HG02798 (cell line): ENCODE results near the gene ATP2A2.

Source experiments
- ATAC-seq: cut with Tn5 transposase; IDR thresholded peaks from one replicate; pipeline ENCODE4 v1.9.1; 2021; ENCODE audit warnings: mild to moderate bottlenecking; ENCODE audit not compliant: unreplicated experiment, poor library complexity

Gene ATP2A2

DNA sequence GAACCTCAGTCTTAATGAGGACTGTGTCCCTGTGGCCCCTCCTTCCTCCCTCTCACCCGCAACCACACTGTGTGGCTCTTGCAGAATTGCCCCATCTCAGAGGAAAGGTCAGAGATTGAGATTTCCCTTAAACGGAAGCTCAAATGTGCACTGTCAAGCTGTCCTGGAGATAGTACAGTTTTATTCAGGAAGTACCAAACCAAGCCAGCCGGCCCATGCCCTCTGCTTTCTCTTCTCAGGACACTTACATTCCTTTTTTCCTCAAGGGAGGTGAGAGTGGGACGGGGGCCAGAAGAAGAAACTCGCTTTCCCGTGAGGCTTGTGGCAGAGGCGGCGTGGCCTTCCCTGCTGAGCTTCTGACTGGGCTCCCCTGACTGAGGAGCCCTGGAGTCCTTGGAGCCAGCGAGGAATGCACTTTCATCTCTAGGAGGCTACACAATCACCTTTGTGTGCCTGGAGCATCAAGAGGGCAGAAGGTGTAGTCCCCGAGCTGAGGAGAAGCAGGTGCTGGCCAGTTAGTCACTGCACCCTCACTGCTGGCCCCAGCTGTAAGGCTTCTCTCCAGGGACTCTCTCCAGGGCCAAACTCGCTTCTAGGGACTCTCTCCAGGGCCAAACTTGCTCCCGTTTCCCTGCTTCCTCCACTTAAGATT is 24.1 kb upstream of the ATP2A2 start:
- ATAC-seq = no peak

DNA sequence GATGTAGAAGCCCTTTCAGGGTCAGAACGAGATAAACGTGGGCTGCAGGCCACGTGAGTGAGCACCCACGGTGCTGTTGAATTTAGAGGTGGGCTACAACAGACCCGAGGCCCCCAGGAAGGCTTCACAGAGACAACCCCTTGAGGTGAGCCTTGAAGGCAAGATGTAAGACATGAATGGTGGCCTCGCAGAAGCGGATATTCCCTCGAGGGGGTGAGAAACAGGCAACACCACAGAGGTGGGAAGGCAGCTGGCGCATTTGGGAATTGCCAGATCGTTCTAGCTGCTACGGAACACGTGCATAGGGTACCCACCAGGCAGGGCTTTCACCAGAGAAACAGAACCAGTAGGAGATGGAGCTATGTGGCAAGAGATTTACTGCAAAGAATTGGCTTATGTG is 22.6 kb upstream of the ATP2A2 start:
- no peak for ATAC-seq

DNA sequence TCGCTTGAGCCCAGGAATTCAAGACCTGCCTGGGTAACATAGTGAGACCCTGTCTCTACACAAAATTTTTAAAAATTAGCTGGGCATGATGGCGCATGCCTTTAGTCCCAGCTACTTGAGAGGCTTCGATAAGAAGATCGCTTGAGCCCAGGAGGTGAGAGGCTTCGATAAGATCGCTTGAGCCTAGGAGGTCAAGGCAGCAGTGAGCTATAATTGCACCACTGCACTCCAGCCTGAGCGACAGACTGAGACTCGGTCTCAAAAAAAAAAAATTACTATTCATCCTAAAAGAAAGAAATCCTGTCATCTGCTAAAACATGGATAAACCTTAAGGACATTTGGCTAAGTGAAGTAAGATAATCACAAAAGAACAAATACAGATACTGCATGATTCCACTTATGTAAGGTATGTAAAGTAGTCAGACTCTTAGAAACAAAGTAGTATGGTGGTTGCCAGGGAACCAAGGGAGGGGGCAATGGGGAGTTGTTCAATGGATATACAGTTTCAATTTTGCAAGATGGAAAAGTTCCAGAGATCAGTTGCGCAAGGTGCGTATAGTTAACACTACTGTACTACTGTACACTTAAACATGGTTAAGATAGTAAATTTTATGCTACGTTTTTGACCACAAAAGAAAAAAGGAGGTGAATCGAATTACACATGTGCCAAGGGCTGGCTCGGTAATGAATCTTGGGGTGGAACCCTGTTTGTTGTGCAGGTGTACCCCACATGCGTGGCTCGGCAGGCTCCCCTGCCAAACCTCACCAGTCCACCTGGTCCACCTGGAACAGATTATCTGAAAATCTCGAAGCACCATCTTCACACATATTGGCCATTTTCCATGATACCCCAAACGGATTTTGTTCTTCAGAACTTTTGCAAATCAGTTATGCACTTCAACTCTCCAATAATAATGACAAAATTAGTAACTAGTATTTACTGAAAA is 18.3 kb upstream of the ATP2A2 start:
- ATAC-seq = no peak

DNA sequence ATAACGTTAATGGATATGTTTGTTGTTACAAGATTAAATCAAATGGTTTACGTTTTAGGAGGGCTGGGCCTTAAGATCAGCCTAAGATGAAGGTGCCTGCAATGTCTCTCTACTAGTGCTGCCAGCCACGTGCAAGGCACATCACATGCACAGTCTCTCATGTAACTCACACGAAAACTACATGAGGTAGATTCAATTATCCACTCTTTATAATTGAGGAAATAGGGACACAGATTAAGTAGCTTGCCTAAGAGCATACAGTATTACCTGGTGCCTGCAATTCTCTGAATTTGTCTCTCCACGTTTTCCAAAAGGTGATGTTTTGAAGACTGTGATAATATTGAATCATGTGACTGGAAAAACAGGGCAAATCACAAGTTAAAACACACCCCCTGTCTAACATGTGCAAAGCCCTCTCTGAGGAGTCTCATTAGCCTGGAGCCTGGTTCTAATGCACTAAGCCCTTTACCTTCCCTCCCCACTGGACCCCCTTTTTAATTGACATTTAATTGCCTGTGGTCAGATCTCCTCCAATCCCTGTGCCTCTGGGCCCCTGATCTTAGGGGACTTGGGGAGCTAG is 14.6 kb upstream of the ATP2A2 start:
- no peak for ATAC-seq

DNA sequence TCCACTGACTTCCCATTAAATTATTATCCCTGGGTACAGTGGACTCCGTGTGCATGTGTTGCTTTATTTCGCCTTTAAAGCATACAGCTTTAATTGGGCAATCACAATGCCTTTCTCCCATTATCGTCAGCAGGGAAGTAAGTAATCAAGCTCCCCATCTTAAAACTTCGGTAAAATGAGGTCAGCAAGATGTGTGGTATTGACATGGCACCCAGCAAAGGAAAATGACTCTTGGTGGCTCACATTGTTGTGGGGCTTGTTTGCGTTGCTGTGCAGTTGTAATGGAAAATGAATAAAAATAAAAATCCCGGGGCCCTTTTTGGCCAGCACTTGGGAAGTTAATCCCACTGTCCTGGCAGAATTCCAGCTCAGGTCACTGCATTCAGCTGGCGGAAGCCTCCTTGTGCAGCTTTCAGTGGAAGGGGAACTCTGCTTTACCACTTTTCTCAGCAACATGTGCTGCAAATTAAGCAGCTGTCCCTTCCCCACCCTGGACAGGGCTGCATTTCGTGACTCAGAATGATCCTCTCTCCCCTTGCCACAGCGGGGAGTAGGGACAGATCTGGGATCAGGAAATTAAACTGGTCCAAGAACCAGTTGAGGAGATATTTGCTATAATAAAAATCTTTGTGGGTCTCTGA is 13.9 kb upstream of the ATP2A2 start:
- ATAC-seq = no peak

DNA sequence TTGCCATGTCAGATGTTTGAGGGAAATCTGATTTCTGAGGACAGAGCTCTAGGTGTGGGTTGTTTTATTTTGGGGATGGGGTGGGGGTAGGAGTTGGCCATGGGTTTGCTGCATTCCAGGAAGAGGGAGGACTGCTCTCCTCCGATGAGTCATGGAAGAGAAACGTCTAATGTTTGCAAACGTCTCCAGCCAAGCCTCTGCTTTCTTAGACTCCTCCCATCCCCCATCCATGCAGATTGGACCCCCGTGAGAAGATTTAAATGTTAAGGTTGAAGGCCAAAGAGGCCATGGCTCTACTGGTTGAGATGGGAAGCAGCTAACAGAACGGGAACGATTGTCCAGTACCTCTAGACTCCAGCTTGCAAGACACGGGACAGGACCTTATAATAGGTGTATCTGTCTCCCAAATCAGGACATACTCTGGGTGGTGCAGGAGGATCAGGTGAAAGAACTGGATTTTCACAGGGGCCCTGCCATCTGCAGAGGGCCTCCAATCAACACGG is 11.4 kb upstream of the ATP2A2 start:
- ATAC-seq = no peak

DNA sequence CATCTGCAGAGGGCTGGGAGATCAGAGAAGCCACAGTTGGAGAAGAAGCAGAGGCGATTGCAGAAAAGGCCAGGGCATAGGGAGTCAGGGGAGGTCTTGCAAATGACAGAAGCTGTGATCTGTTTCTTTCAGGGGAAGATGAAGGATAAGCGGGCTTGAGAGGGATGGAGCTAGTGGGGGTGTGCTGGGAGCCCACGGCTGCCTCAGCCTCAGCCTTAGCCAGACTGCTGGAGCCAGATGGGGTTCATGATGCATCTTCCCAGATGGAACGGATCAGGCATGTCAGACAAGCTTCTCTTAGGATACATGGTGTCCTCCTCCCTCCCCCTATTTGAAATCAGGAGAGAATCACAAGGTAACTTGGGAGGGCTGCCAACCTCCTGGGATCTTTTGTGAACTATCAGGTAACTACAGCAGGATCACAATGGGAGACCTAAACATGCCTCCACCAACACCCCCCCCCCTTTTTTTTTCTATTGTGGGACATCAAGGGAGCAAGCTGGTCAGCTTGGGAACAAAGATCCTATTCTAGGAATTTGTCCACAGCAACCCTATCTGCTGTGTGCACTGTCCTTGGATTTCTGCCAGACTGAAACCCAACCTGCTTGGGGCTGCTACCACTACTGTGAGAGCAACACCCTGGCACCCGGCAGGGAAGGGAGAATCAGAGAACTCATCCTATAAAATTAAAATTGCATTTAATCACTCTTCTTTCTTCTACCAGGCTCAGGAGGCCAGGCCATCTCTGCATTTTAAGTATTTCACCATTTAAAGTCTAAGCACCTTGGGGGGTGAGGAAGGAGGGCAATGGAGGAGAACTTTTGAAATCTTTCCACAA is 10.7 kb upstream of the ATP2A2 start:
- ATAC-seq = no peak

DNA sequence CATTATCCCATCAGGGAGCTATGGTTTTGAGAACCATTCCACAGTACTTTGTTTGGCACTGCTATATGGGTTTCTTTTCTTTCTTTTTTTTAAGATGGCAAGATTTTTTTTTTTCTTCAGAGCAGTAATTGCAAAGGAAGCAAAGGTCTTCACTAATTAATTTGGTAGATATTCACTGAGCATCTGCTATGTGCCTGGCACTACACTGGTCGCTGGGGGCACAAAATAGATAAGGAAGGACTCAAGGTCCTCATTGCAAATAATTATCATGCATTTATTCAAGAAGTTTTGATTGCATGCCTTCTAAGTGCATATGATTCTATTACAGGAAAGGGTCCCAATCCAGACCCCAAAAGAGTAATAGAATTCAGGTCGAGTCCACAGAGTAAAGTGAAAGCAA is 10.0 kb upstream of the ATP2A2 start:
- ATAC-seq = no peak

DNA sequence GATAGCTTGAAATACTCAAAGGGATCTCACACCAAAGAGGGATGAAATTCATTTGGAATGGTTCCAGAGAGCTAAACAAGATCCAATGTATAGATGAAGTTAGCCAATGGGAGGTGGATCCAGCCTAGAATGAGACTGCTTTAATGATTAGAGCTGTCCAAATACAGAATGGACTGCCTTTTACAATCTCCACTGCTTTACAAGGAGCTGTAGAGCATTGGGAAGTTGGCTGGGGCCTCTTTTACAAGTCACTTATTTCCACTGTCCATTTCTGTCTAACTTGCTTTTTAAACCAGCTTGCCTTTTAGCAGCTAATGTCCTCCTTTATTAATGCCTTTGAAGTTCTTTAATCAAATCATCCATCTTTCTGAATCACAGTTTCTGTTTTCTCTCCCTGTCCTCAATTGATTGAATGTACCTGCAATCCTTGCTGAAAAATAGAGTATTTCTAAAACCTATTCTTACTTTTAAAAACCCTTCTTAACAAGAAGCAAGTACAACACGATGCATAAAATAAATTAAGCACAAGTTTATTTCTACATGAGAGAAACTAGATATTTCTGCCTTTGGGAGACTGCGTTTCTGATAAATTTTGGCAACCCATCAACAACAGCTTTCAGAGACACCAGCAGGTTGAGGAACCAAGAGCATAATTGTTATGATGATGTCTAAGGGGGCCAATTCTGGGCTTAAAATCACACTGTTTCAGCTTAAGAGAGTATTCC is 3.4 kb upstream of the ATP2A2 start:
- no peak for ATAC-seq

DNA sequence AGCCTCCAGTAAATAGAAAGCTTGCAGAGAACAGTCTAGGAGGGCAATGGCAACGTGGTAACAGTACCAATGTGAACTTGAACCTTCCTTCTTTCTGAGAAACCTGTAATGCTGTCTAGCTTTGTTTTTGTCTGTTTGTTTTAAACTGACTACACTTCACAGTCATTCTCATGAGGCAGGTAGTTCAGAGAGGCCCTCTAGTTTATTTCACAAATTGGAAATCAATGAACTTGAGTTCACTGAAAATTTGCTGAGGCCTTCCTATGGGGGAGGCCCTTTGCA is 2.9 kb upstream of the ATP2A2 start:
- ATAC-seq = no peak

DNA sequence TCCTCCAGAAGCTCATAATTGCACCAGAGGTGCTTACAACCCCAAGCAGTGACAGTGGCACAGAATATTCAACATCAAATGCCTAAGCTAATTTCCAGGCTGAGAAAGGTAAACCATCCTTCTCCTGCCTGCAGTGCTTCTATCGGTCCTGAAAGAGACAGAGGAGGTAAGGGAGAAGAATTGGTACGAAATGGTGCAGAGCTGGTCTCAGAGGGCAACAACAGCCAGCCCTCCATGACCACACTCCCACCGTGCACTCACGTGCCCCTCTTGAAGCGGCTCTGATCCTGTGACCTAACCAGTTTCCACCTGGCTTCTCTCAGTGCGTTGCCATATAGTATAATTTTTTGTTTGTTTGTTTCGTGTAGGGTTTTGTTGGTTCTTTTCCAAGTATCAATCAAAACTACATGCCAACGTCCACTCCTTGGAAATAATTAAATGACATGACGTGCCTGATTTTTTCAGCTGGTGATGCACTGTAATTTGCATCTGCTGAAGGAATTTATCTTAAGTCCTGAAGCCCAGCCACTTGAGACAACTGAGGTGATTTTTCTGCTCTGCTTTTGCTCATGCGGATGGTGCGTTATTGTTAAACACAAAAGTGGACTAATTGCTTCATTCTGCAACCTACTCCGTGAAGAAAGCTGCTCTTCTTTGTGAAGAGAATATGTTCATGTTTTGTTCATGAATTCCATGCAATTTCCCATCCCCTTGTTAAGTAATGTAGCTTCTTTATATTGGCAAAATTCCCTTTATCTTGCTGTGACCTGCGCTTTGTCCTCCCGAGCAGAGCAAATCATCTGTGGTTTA is 1.3 kb upstream of the ATP2A2 start:
- ATAC-seq = no peak

DNA sequence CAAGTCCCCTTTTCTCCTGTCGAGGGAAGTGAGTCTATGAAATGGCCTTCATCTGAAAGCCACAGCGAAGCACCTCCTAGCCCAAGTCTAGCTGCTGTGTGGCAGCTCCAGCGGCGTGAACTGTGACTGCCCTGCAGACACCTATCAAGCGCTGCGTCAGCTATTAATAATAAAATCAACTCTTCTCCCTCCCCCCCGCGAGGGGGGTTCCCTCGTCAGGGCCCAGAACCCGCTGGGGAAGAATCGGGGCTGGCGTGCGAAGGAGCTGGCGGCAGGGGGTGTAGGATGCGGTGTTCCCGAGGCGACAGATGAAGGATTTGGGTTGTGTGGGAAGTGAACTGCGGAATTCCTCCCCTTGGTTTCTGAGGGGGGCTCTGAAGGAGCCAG is 662 bp upstream of the ATP2A2 start:
- no peak for ATAC-seq

DNA sequence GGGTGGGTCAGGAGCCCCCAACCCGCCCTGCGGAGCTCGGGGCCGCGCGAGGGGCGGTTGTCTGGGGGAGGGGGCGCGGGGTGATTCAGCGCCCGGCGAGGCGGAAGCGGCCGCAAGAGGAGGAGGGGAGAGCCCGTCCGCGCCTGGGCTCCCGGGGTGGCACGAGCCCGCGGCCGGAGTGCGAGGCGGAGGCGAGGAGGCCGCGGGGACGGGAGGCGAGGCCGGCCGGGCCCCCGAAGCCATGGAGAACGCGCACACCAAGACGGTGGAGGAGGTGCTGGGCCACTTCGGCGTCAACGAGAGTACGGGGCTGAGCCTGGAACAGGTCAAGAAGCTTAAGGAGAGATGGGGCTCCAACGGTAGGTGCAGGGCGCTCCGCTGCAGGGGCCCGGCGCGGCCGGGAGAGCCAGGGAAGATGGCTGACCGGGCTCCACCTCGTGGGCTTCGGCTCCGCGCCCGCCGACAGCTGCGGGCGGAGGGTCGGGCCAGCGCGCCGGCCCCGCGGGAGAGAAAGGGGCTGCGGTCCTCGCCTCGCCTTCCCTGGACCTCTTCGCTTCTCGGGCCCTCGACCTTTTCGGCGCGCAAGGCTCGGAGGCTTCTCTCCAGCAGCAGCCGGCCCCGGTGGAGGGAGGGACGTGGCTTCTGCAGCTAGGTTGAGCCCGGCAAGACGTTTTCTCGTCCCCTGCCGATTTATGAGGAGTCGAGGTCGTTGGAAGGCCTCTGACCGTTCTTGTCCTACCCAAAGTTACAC is 677 bp downstream of the ATP2A2 start:
- peak; percentile 41 for ATAC-seq

DNA sequence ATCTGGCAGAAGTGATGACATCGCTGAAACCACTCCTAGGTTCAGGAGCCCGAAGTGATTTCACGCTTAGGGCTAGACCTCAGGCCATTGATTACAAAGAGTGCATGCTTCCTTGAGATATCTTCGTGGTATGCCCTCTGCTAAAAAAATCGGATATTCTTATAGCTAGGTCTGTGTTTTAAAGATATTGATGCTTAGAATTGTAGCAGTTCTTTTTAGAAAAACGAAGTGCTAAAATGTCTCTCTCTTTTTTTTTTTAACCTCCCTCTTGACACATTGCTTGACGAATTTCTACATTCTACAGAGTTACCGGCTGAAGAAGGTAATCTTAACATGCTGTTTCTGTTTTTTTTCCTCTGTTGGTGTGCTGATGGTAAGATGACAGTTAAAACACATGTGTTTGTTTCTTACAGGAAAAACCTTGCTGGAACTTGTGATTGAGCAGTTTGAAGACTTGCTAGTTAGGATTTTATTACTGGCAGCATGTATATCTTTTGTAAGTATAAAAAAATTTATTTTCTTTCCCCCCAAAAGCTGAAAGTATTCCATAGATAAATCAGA is 1.3 kb downstream of the ATP2A2 start:
- ATAC-seq = peak; percentile 4

DNA sequence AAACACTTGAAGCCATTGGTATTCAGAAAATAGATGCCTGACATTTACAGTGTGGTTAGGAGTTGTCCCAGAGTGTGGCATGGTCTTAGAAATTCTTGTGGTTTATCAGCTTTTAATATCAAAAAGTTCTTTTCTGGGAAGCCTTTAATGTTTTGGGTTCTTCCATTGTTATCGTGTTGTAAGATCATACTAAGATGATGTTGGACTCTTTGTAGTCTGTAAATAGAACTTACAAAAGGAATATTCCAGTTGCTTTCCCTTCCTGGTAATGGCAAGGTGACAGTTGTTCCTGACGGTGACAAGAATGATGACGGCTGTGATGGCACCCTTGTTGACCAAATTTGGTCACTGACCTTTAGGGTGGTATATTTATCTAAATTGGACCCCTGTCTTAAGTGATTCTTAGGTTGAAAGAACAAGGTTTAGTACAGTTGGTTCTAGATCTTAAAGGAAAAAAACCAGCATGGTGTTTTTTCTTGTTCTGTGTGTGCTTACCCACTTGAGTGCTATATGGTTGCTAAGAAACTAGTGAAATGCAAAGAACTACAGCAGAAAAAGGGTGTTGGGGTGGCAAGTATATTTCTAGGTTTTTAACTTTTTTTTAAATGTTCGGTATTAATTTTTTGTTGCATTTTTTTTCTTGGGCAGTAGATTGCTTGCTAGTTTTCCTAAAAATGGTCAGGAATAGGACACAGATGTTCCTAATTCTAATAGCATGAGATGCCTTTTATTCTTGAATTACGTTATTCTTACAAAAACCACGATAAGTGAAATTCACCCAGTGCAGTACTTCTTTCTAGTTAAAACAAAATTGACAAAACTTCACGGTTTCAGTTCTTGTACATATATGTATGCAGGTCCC is 2.1 kb downstream of the ATP2A2 start:
- no peak for ATAC-seq

DNA sequence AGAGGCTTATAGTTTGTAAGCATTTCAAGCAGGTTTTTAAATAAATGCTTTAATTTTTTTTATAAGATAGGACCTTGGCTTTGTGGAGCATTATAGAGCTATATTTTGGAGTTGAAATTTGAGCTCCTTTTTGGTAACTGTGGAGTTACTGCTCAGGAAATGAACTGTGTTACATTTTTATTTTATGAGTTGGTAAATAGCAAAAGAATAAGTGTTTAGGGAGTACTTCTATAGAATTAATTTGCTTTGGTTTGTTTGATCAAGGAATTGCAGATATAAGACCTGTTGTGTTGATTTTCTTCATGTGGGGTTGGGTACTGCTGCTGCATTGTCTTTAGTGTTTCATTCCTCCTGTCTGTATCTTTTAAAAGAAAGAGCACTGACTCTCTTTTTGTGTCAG is 3.5 kb downstream of the ATP2A2 start:
- no peak for ATAC-seq

DNA sequence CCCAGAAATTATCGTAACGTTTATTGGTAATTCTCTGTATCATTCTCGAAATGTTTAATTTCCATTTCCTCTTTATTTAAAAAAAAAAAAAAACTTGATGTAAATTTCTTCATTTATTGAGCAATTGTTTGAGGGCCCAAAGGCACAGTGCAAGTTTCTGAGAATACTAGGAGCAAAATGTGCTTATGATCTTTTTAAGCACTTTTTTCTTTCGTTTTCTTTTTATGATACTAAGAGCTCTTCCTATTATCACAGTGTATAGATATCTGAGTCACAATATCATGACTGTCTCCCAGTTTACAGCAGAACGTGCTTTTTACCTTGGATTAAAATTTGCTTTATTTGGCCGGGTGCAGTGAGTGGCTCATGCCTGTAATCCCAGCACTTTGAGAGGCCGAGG is 5.6 kb downstream of the ATP2A2 start:
- no peak for ATAC-seq
